DND-41 (cell line): ENCODE measurements around the gene PDLIM7.

Experiments
- CTCF ChIP-seq: IDR thresholded peaks from 2 replicates; pipeline ENCODE4 v1.5.1; 2012; ENCODE audit warnings: borderline replicate concordance, low read length, moderate library complexity, mild to moderate bottlenecking; ENCODE audit not compliant: poor library complexity, severe bottlenecking; ENCODE audit errors: extremely low read depth
- EZH2 ChIP-seq: IDR thresholded peaks from 3 replicates; pipeline ENCODE4 v1.6.1; 2012; ENCODE audit warnings: borderline replicate concordance, low read depth, mild to moderate bottlenecking, moderate library complexity, low read length, inconsistent platforms; ENCODE audit not compliant: severe bottlenecking

GRCh38 chr5:177458912-177459350 lies 38.5 kb downstream of the PDLIM7 start:
- TF ChIP-seq EZH2: no peak
- TF ChIP-seq CTCF: no peak
